Measurements from ENCODE around the gene STK4.

The STK4 gene

DNA sequence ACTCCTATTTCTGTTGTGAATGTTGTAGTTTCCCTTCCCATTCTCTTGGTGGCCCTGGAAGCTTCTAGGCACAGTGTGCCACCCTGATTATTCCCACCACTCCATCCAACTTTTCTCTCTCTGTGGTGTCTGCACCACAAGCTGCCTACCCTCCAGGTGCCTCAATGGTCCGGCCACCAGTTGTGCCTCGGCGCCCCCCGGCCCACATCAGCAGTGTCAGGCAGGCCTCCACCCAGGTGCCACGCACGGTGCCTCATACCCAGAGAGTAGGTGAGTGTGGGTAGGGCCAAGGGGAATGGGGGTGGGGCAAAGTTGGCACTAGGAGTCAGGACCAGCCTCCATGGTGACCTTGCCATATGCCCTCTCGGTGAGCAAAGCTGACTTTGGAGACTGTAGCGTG is 33.4 kb upstream of the STK4 start:
- Histone ChIP-seq H3K4me3 (ENCODE audit: insufficient read depth, low read depth, low read length, poor library complexity, severe bottlenecking) (no peak overlapping the region), H3K36me3 (ENCODE audit: control insufficient read depth, insufficient read depth, low read length) (peaks cover 9% of the 10 kb centered on the region), H3K4me1 (ENCODE audit: control insufficient read depth, insufficient read depth, low read length, poor library complexity, severe bottlenecking) (no peaks in the 10 kb centered on the region), H3K27ac (ENCODE audit: insufficient read depth, low read length, poor library complexity, severe bottlenecking) (no peak overlapping the region), H3K27me3 (replicated peaks; ENCODE audit: control insufficient read depth, insufficient read depth, low read length, poor library complexity, severe bottlenecking) (no peaks in the 10 kb centered on the region), H3K9me3 (ENCODE audit: control insufficient read depth, low read length) (no peaks in the 10 kb centered on the region)
- DNase-seq, result no peak

GRCh38 chr20:44936510-44936909 is 29.8 kb upstream of the STK4 start:
- Histone ChIP-seq H3K9me3 (ENCODE audit: control insufficient read depth, low read length) (no peaks in the 10 kb centered on the region), H3K36me3 (ENCODE audit: control insufficient read depth, insufficient read depth, low read length) (peaks cover 29% of the 10 kb centered on the region), H3K27ac (ENCODE audit: insufficient read depth, low read length, poor library complexity, severe bottlenecking) (no peak overlapping the region), H3K27me3 (replicated peaks; ENCODE audit: control insufficient read depth, insufficient read depth, low read length, poor library complexity, severe bottlenecking) (no peaks in the 10 kb centered on the region), H3K4me1 (ENCODE audit: control insufficient read depth, insufficient read depth, low read length, poor library complexity, severe bottlenecking) (no peaks in the 10 kb centered on the region), H3K4me3 (ENCODE audit: insufficient read depth, low read depth, low read length, poor library complexity, severe bottlenecking) (no peak overlapping the region)
- DNase-seq, result no peak

DNA sequence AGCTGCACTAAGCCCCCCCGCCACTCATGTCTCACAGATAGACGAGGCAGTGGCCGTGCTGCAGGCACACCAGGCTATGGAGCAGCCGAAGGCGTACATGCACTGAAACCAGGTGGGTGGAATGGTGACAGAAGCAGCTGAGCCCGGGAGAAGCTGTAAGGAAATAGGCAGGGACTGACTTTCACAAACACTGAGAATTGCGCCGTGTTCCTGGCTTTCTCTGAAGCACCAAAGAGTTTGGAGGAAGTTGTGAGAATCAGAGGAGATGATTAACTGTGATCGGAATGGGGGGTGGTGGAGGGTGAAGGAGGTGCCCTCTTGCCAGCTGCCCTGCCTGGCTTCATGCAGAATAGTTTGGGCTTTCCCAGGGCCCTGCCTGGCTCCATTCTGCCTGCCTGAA is 27.7 kb upstream of the STK4 start:
- Histone ChIP-seq H3K27me3 (replicated peaks; ENCODE audit: control insufficient read depth, insufficient read depth, low read length, poor library complexity, severe bottlenecking) (no peaks in the 10 kb centered on the region), H3K9me3 (ENCODE audit: control insufficient read depth, low read length) (no peaks in the 10 kb centered on the region), H3K36me3 (ENCODE audit: control insufficient read depth, insufficient read depth, low read length) (peaks cover 40% of the 10 kb centered on the region), H3K4me3 (ENCODE audit: insufficient read depth, low read depth, low read length, poor library complexity, severe bottlenecking) (no peak overlapping the region), H3K27ac (ENCODE audit: insufficient read depth, low read length, poor library complexity, severe bottlenecking) (no peak overlapping the region), H3K4me1 (ENCODE audit: control insufficient read depth, insufficient read depth, low read length, poor library complexity, severe bottlenecking) (no peaks in the 10 kb centered on the region)
- no peak for DNase-seq

DNA sequence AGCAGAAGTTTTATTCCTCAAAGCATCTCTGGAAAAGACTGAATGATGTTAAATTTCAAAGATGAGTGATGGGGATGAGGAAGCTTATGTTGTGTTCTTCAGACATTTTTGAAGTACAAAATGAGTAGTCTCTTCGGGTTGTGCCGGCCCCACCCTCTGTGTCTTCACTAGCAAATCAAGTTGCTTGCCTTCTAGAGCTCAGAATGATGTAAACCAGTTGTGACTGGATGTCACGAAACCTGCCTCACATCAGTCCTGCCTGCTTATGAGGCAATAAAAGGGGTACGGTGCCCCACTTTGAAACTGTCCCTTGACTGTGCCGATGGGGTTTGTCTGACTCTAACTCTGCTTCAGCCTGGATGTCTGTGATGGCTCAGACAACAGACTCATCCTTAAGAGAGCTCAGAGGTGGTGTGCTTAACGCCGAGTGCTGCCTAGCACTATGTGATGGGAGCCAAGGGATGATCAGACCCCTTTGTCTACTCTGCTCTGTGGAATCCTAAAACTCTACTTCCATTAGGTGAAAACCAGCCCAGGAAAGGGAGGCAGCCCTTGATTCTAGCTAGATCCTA is 25.1 kb upstream of the STK4 start:
- Histone ChIP-seq H3K9me3 (ENCODE audit: control insufficient read depth, low read length) (no peaks in the 10 kb centered on the region), H3K36me3 (ENCODE audit: control insufficient read depth, insufficient read depth, low read length) (peaks cover 55% of the 10 kb centered on the region), H3K4me1 (ENCODE audit: control insufficient read depth, insufficient read depth, low read length, poor library complexity, severe bottlenecking) (no peaks in the 10 kb centered on the region), H3K27me3 (replicated peaks; ENCODE audit: control insufficient read depth, insufficient read depth, low read length, poor library complexity, severe bottlenecking) (no peaks in the 10 kb centered on the region), H3K4me3 (ENCODE audit: insufficient read depth, low read depth, low read length, poor library complexity, severe bottlenecking) (no peak overlapping the region), H3K27ac (ENCODE audit: insufficient read depth, low read length, poor library complexity, severe bottlenecking) (no peak overlapping the region)
- no peak for DNase-seq

DNA sequence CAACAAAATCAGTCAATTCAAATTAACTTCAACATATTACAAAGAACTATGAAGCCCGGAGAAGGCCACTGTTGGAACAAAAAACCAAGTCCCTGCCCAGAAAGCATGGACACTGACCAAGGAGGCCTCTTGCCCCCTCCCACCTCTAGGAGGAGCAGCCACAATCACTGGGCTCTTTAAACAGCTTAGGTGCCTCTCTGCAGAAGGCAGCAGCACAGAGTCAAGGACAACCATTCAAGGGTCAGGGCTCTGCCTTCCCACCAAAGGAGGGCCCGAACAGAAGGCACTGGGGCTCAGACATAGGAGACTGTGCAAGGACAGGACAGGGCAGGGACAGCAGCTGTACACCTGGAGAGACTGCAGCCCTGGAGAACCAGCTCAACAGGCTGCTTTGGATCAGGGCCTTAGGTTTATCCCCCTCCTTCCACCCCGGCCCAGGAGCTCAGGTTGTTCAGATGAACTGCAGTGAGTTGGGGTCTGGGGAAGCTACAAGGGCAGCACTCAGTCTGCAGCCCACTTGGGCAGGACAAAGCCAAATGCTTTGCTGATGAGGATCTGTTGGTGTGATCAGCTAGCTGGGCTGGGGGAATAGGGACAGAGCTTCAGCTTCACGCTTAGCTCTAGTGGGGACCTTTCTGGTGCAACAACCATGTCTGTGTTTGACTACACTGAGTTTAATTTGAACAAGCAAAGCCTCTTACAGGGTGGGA is 23.9 kb upstream of the STK4 start:
- DNase-seq, result no peak
- Histone ChIP-seq H3K27ac (ENCODE audit: insufficient read depth, low read length, poor library complexity, severe bottlenecking) (no peak overlapping the region), H3K36me3 (ENCODE audit: control insufficient read depth, insufficient read depth, low read length) (peaks cover 62% of the 10 kb centered on the region), H3K4me1 (ENCODE audit: control insufficient read depth, insufficient read depth, low read length, poor library complexity, severe bottlenecking) (no peaks in the 10 kb centered on the region), H3K9me3 (ENCODE audit: control insufficient read depth, low read length) (no peaks in the 10 kb centered on the region), H3K27me3 (replicated peaks; ENCODE audit: control insufficient read depth, insufficient read depth, low read length, poor library complexity, severe bottlenecking) (no peaks in the 10 kb centered on the region), H3K4me3 (ENCODE audit: insufficient read depth, low read depth, low read length, poor library complexity, severe bottlenecking) (no peak overlapping the region)

- Histone ChIP-seq H3K27ac (ENCODE audit: insufficient read depth, low read length, poor library complexity, severe bottlenecking) (no peak overlapping the region), H3K4me3 (ENCODE audit: insufficient read depth, low read depth, low read length, poor library complexity, severe bottlenecking) (no peak overlapping the region), H3K9me3 (ENCODE audit: control insufficient read depth, low read length) (no peaks in the 10 kb centered on the region), H3K36me3 (ENCODE audit: control insufficient read depth, insufficient read depth, low read length) (peaks cover 67% of the 10 kb centered on the region), H3K27me3 (replicated peaks; ENCODE audit: control insufficient read depth, insufficient read depth, low read length, poor library complexity, severe bottlenecking) (no peaks in the 10 kb centered on the region), H3K4me1 (ENCODE audit: control insufficient read depth, insufficient read depth, low read length, poor library complexity, severe bottlenecking) (no peaks in the 10 kb centered on the region)
- DNase-seq, result no peak
Observed at GRCh38 chr20:44943828-44944227, 22.5 kb upstream of the STK4 start.

DNA sequence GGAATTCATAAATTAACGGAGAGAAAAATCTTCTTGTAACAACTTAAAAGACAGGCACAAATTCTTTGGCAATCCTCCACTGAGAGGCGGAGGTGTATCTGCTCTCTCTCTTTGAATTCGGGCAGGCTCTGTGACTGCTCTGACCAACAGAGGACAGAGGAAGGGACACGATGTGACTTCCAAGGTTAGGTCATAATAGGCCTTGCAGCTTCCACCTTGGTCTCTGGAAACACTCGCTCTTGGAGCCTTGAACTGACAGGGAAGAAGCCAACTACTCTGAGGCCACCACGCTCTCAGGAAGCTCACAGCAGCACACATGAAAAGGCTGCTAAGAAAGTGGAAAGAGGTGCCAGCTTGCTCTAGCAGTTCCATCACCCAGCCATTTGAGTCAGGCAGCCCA is 21.1 kb upstream of the STK4 start:
- H3K36me3 ChIP-seq (ENCODE audit: control insufficient read depth, insufficient read depth, low read length), result peaks cover 75% of the 10 kb centered on the region
- no peaks in the 10 kb centered on the region for H3K9me3 ChIP-seq (ENCODE audit: control insufficient read depth, low read length)
- H3K4me3 ChIP-seq (ENCODE audit: insufficient read depth, low read depth, low read length, poor library complexity, severe bottlenecking), result no peak overlapping the region
- no peaks in the 10 kb centered on the region for H3K27me3 ChIP-seq (replicated peaks; ENCODE audit: control insufficient read depth, insufficient read depth, low read length, poor library complexity, severe bottlenecking)
- no peak for DNase-seq
- no peaks in the 10 kb centered on the region for H3K4me1 ChIP-seq (ENCODE audit: control insufficient read depth, insufficient read depth, low read length, poor library complexity, severe bottlenecking)
- no peak overlapping the region for H3K27ac ChIP-seq (ENCODE audit: insufficient read depth, low read length, poor library complexity, severe bottlenecking)

GRCh38 chr20:44946271-44946852 is 19.9 kb upstream of the STK4 start:
- H3K36me3 ChIP-seq (ENCODE audit: control insufficient read depth, insufficient read depth, low read length), result peaks cover 77% of the 10 kb centered on the region
- H3K27ac ChIP-seq (ENCODE audit: insufficient read depth, low read length, poor library complexity, severe bottlenecking), result no peak overlapping the region
- DNase-seq, result no peak

GRCh38 chr20:44948107-44948506 is 18.2 kb upstream of the STK4 start:
- H3K27me3 ChIP-seq (replicated peaks; ENCODE audit: control insufficient read depth, insufficient read depth, low read length, poor library complexity, severe bottlenecking), result no peaks in the 10 kb centered on the region
- H3K4me3 ChIP-seq (ENCODE audit: insufficient read depth, low read depth, low read length, poor library complexity, severe bottlenecking), result no peak overlapping the region
- no peak overlapping the region for H3K27ac ChIP-seq (ENCODE audit: insufficient read depth, low read length, poor library complexity, severe bottlenecking)
- DNase-seq, result no peak
- peaks cover 64% of the 10 kb centered on the region for H3K36me3 ChIP-seq (ENCODE audit: control insufficient read depth, insufficient read depth, low read length)
- no peaks in the 10 kb centered on the region for H3K4me1 ChIP-seq (ENCODE audit: control insufficient read depth, insufficient read depth, low read length, poor library complexity, severe bottlenecking)
- no peaks in the 10 kb centered on the region for H3K9me3 ChIP-seq (ENCODE audit: control insufficient read depth, low read length)

More at GRCh38 chr20:44946271-44946852, 19.9 kb upstream of the STK4 start:
- H3K9me3 ChIP-seq (ENCODE audit: control insufficient read depth, low read length), result no peaks in the 10 kb centered on the region
- no peaks in the 10 kb centered on the region for H3K27me3 ChIP-seq (replicated peaks; ENCODE audit: control insufficient read depth, insufficient read depth, low read length, poor library complexity, severe bottlenecking)
- no peaks in the 10 kb centered on the region for H3K4me1 ChIP-seq (ENCODE audit: control insufficient read depth, insufficient read depth, low read length, poor library complexity, severe bottlenecking)
- no peak overlapping the region for H3K4me3 ChIP-seq (ENCODE audit: insufficient read depth, low read depth, low read length, poor library complexity, severe bottlenecking)

GRCh38 chr20:44948513-44948912 is 17.8 kb upstream of the STK4 start:
- no peak overlapping the region for H3K4me3 ChIP-seq (ENCODE audit: insufficient read depth, low read depth, low read length, poor library complexity, severe bottlenecking)
- no peak for DNase-seq
- no peaks in the 10 kb centered on the region for H3K27me3 ChIP-seq (replicated peaks; ENCODE audit: control insufficient read depth, insufficient read depth, low read length, poor library complexity, severe bottlenecking)
- no peaks in the 10 kb centered on the region for H3K9me3 ChIP-seq (ENCODE audit: control insufficient read depth, low read length)
- no peak overlapping the region for H3K27ac ChIP-seq (ENCODE audit: insufficient read depth, low read length, poor library complexity, severe bottlenecking)
- no peaks in the 10 kb centered on the region for H3K4me1 ChIP-seq (ENCODE audit: control insufficient read depth, insufficient read depth, low read length, poor library complexity, severe bottlenecking)
- H3K36me3 ChIP-seq (ENCODE audit: control insufficient read depth, insufficient read depth, low read length), result peaks cover 64% of the 10 kb centered on the region

Measured in effector memory CD4-positive, alpha-beta T cell (primary cell).